GM15510 (cell line): ENCODE results near the gene FTCD.

Source experiments
- POLR2A ChIP-seq: IDR thresholded peaks from 3 replicates; pipeline ENCODE4 v1.6.1; 2011; ENCODE audit warnings: borderline replicate concordance; ENCODE audit not compliant: insufficient read length; ENCODE audit errors: extremely low read depth

Gene FTCD

GRCh38 chr21:46118316-46119143, 36.8 kb downstream of the FTCD start:
- TF ChIP-seq POLR2A = no peak

- no peak for TF ChIP-seq POLR2A
Measured at GRCh38 chr21:46117586-46118315, 37.6 kb downstream of the FTCD start.

- no peak for TF ChIP-seq POLR2A
Measured at GRCh38 chr21:46116776-46117585, 38.4 kb downstream of the FTCD start.

GRCh38 chr21:46116189-46116775, 39.1 kb downstream of the FTCD start:
- no peak for TF ChIP-seq POLR2A

- TF ChIP-seq POLR2A = no peak
Measured at GRCh38 chr21:46115441-46116188, 39.8 kb downstream of the FTCD start.

- TF ChIP-seq POLR2A = no peak
Measured at GRCh38 chr21:46114963-46115362, 40.4 kb downstream of the FTCD start.

- TF ChIP-seq POLR2A = no peak
Measured at GRCh38 chr21:46113497-46114176, 41.7 kb downstream of the FTCD start.

GRCh38 chr21:46112725-46113215, 42.6 kb downstream of the FTCD start:
- no peak for TF ChIP-seq POLR2A

- no peak for TF ChIP-seq POLR2A
Measured at GRCh38 chr21:46111857-46112724, 43.3 kb downstream of the FTCD start.

- no peak for TF ChIP-seq POLR2A
Measured at GRCh38 chr21:46111193-46111571, 44.2 kb downstream of the FTCD start.

- TF ChIP-seq POLR2A = no peak
Measured at GRCh38 chr21:46110499-46111192, 44.7 kb downstream of the FTCD start.
